Mucosa of descending colon (tissue), 3 donors: ENCODE data around the gene GALNT7. TPM values are rescaled to one million over a fixed set of nuclear protein-coding genes. Genes with fewer than 3 reads are reported as not detected.

Source experiments
- ATAC-seq: fragments of 200-7000 bp; cut with Tn5 transposase; one replicate; pipeline ENCODE4 v1.9.1; 2020; ENCODE audit warnings: mild to moderate bottlenecking, moderate library complexity
- DNase-seq, 3 donors: peaks; one replicate each; pipeline ENCODE4 v3.0.0-alpha.2; 2020
- H3K36me3 ChIP-seq: fragments of 200-600 bp; one replicate; pipeline ENCODE4 v1.8.0; 2021; ENCODE audit warnings: low read depth, mild to moderate bottlenecking
- H3K4me1 ChIP-seq: fragments of 200-600 bp; one replicate; pipeline ENCODE4 v1.8.0; 2021; ENCODE audit warnings: low read depth, mild to moderate bottlenecking
- H3K4me3 ChIP-seq: fragments of 200-600 bp; one replicate; pipeline ENCODE4 v1.8.0; 2021; ENCODE audit warnings: mild to moderate bottlenecking
- H3K9me3 ChIP-seq: fragments of 200-600 bp; one replicate; pipeline ENCODE4 v1.8.0; 2021; ENCODE audit warnings: mild to moderate bottlenecking
- CTCF ChIP-seq: fragments of 200-600 bp; IDR thresholded peaks from one replicate; pipeline ENCODE4 v1.8.0; 2022; ENCODE audit warnings: antibody characterized with exemption, mild to moderate bottlenecking
- intact Hi-C, 2 donors: fragments of 100-400 bp; cut with DNase I in 1 of 2; cut with micrococcal nuclease in 1 of 2; formaldehyde crosslinking; loops; one replicate each; pipeline versions ENCODE4 v1.11.0 to v1.11.1; 2022; cut with DNase I, micrococcal nuclease
- total RNA-seq, 3 donors: library from RNA; stranded (reverse); fragmentation: NEBNext Ultra II Directional in 2 of 3; extraction: Animal tissue kit (Norgen Biotek cat#: 25700) in 2 of 3; gene quantifications; one replicate each; pipeline versions ENCODE4 v1.2.1 to v1.2.4, GENCODE V29; 2021 to 2023
- donor health status: DM: no; HTN: no; CAD: no; lungs with moderate emphysema.
- donor health status: DM: no; HTN: no; CAD: no.
- donor health status: DM: no; HTN: yes; CAD: no.

GALNT7 gene
- total RNA-seq, 3 donors from 2014 or later, result 61.4 to 141 (median 109) TPM

- intact Hi-C loops, result loop anchor here (5.0 to 10.0 kb wide), 3 partner anchors 95 to 178 kb away; no protein-coding TSS in a partner anchor
- ATAC-seq, result no peak
- no peak for TF ChIP-seq CTCF
- Histone ChIP-seq H3K36me3 (no peaks in the 10 kb centered on the region), H3K4me3 (no peak overlapping the region), H3K9me3 (no peaks in the 10 kb centered on the region), H3K4me1 (no peaks in the 10 kb centered on the region)
- no peak for DNase-seq
Observed at GRCh38 chr4:173317004-173317403, 148.4 kb downstream of the GALNT7 start.

- H3K4me3 ChIP-seq, result no peak overlapping the region
- ATAC-seq, result no peak
- no peak for DNase-seq
- no peak for TF ChIP-seq CTCF
- intact Hi-C loops, result loop anchor here (5.0 to 10.0 kb wide), 3 partner anchors 94 to 177 kb away; no protein-coding TSS in a partner anchor
- H3K36me3 ChIP-seq, result no peaks in the 10 kb centered on the region
- no peaks in the 10 kb centered on the region for H3K9me3 ChIP-seq
- H3K4me1 ChIP-seq, result no peaks in the 10 kb centered on the region
Observed at GRCh38 chr4:173318240-173318639, 149.6 kb downstream of the GALNT7 start.

- no peaks in the 10 kb centered on the region for H3K9me3 ChIP-seq
- no peak overlapping the region for H3K4me3 ChIP-seq
- no peak for DNase-seq
- H3K4me1 ChIP-seq, result no peaks in the 10 kb centered on the region
- no peak for ATAC-seq
- H3K36me3 ChIP-seq, result no peaks in the 10 kb centered on the region
- intact Hi-C loops, result loop anchor here (5.0 to 10.0 kb wide), 3 partner anchors 94 to 176 kb away; no protein-coding TSS in a partner anchor
- no peak for TF ChIP-seq CTCF
Observed at GRCh38 chr4:173318648-173319211, 150.1 kb downstream of the GALNT7 start.

- Histone ChIP-seq H3K36me3 (no peaks in the 10 kb centered on the region), H3K4me1 (no peaks in the 10 kb centered on the region), H3K4me3 (no peak overlapping the region), H3K9me3 (no peaks in the 10 kb centered on the region)
- no peak for TF ChIP-seq CTCF
- intact Hi-C loops, result loop anchor here (5.0 to 10.0 kb wide), 3 partner anchors 93 to 175 kb away; no protein-coding TSS in a partner anchor
- ATAC-seq (no peak), DNase-seq (no peak)
Observed at GRCh38 chr4:173319696-173320095, 151.1 kb downstream of the GALNT7 start.

GRCh38 chr4:173325007-173325736 is 156.6 kb downstream of the GALNT7 start:
- Histone ChIP-seq H3K9me3 (no peaks in the 10 kb centered on the region), H3K36me3 (no peaks in the 10 kb centered on the region), H3K4me1 (no peaks in the 10 kb centered on the region), H3K4me3 (no peak overlapping the region)
- DNase-seq (no peak), ATAC-seq (no peak)
- no peak for TF ChIP-seq CTCF
- intact Hi-C loops, result no loop called here
